ENCODE measurements around the gene CHST3. TPM values are rescaled to one million over a fixed set of nuclear protein-coding genes. Genes with fewer than 3 reads are reported as not detected.

Gene CHST3
- total and polyA plus RNA-seq, 10 donors, result 0.28 to 8.7 (median 4.5) TPM

DNA sequence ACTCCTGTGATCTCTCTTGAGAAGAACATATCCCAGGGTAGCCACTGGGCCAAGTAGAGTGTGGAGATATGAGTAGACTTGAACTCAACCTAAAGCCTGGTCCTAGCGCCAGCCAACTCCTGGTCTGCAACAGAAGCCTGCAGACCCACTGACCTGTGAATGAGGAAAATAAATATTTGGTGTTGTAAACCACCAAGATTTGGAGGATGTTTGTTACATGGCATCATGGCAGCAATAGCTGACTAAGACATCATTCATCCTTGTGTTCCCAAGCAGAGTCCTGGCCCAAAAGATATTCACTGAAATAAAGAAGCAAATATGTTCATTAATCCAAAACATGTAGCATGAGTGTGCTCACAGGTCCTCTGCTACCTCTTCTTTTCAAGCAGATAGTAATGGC lies 26.0 kb upstream of the CHST3 start:
- H3K27me3 ChIP-seq (replicated peaks in 1 of 7), result no peaks in the 10 kb centered on the region
- intact Hi-C loops (cut with DNase I; ENCODE audit: low total_unique reads), result no loop called here
- no peak overlapping the region for H3K27ac ChIP-seq
- TF ChIP-seq POLR2A (IDR thresholded peaks at IDR 0.05) (no peak), POLR2AphosphoS5 (IDR thresholded peaks at IDR 0.05) (no peak)
- TF ChIP-seq, protein P1, sequence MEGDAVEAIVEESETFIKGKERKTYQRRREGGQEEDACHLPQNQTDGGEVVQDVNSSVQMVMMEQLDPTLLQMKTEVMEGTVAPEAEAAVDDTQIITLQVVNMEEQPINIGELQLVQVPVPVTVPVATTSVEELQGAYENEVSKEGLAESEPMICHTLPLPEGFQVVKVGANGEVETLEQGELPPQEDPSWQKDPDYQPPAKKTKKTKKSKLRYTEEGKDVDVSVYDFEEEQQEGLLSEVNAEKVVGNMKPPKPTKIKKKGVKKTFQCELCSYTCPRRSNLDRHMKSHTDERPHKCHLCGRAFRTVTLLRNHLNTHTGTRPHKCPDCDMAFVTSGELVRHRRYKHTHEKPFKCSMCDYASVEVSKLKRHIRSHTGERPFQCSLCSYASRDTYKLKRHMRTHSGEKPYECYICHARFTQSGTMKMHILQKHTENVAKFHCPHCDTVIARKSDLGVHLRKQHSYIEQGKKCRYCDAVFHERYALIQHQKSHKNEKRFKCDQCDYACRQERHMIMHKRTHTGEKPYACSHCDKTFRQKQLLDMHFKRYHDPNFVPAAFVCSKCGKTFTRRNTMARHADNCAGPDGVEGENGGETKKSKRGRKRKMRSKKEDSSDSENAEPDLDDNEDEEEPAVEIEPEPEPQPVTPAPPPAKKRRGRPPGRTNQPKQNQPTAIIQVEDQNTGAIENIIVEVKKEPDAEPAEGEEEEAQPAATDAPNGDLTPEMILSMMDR (IDR thresholded peaks at IDR 0.05 in 8 of 11, conservative IDR thresholded peaks at IDR 0.05 in 3 of 11), result no peak
- H3K9me3 ChIP-seq, result peaks cover 0 to 62% (median 43%) of the 10 kb centered on the region in 8 donors
- 83 to 100% (median 99%) methylated on average over 1 of the region's 1 CpG for WGBS, 5 donors
- peaks cover 0 to 7% (median 0%) of the 10 kb centered on the region in 6 donors for H3K4me1 ChIP-seq
- H3K4me3 ChIP-seq, result no peak overlapping the region
- DNase-seq, result no peak
- H3K36me3 ChIP-seq, result no peaks in the 10 kb centered on the region

DNA sequence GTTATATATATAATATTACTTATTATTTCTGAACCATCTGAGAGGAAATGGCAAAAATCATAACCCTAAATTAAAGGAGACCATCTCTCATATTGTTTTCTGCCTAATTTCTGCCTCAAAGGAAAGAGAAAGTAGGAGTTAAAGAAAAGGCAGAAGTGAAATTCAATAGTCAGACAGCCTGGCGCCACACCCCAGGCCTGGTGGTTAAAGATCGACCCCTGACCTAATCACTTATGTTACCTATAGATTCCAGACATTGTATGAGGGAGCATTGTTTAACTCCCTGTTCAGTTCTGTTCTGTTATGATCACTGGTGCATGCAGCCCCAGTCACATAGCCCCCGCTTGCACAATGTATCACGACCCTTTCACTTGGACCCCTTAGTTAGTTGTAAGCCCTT lies 24.9 kb upstream of the CHST3 start:
- no peak for DNase-seq
- H3K9me3 ChIP-seq, result peaks cover 0 to 62% (median 48%) of the 10 kb centered on the region in 8 donors
- 73 to 82% (median 76%) methylated on average over 4 of the region's 4 CpGs for WGBS, 5 donors
- no peak overlapping the region for H3K27ac ChIP-seq
- intact Hi-C loops (cut with DNase I; ENCODE audit: low total_unique reads), result no loop called here
- no peaks in the 10 kb centered on the region for H3K27me3 ChIP-seq (replicated peaks in 1 of 7)
- H3K4me3 ChIP-seq, result no peak overlapping the region
- H3K36me3 ChIP-seq, result no peaks in the 10 kb centered on the region
- TF ChIP-seq POLR2A (IDR thresholded peaks at IDR 0.05) (no peak), POLR2AphosphoS5 (IDR thresholded peaks at IDR 0.05) (no peak)
- TF ChIP-seq, protein P1 (IDR thresholded peaks at IDR 0.05 in 8 of 11, conservative IDR thresholded peaks at IDR 0.05 in 3 of 11), result no peak
- H3K4me1 ChIP-seq, result peaks cover 0 to 7% (median 0%) of the 10 kb centered on the region in 6 donors

DNA sequence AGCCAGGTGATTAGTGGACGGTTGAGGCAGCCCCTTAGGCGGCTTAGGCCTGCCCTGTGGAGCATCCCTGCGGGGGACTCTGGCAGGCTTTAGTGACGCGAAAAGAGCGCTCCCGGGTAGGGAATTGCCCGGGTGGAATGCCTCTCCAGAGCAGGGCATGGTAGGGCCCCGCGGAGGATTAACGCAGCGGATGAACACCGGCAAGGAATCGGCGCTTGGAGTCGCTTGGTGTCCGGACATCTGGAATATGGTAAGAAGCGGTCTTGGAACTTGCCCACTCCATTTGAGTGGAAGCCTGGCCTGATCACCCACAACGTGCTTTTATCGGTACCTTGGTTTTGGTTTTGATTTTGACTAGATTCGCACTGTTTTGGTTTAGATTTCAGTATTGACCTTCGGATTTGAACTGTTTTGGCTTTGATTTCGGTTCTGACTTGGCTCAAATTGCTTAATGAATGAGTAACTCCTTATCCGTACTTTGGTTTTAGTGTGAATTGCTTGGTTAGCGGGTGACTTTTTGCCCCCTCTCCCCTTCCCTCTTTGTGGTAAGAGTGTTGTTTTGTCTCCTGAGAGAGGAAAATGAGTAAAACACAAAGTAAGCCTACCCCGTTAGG lies 24.2 kb upstream of the CHST3 start:
- TF ChIP-seq, protein P1 (IDR thresholded peaks at IDR 0.05 in 8 of 11, conservative IDR thresholded peaks at IDR 0.05 in 3 of 11), result no peak
- no peak for TF ChIP-seq POLR2A (IDR thresholded peaks at IDR 0.05)
- no peak for TF ChIP-seq POLR2AphosphoS5 (IDR thresholded peaks at IDR 0.05)
- peaks cover 0 to 7% (median 0%) of the 10 kb centered on the region in 6 donors for H3K4me1 ChIP-seq
- no peaks in the 10 kb centered on the region for H3K27me3 ChIP-seq (replicated peaks in 1 of 7)
- WGBS, 5 donors, result 86 to 94% (median 88%) methylated on average over 26 of the region's 26 CpGs
- H3K9me3 ChIP-seq, result peaks cover 2 to 68% (median 51%) of the 10 kb centered on the region in 8 donors
- no peak overlapping the region for H3K4me3 ChIP-seq
- intact Hi-C loops (cut with DNase I; ENCODE audit: low total_unique reads), result no loop called here
- H3K36me3 ChIP-seq, result no peaks in the 10 kb centered on the region
- DNase-seq, result no peak
- no peak overlapping the region for H3K27ac ChIP-seq

DNA sequence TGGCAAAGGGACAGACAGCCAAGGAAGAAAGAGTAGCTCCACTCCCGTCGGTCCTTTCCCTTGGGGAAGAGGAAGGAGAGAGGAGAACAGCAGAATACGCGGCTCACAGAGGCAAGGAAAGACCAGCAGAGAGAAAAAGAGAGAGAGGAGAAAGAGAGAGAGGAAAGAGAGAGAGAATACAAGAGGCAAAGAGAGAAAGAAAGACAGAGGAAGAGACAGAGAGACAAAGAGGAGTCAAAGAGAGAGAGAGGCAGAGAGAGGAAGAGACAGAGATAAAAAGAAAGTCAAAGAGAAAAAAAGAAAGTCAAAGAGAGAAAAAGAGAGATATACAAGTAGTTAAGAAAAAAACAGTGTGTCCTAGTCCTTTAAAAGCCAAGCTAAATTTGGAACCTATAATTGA lies 23.4 kb upstream of the CHST3 start:
- DNase-seq, result no peak
- H3K4me3 ChIP-seq, result no peak overlapping the region
- 85 to 90% (median 87%) methylated on average over 4 of the region's 4 CpGs for WGBS, 5 donors
- no peak overlapping the region for H3K27ac ChIP-seq
- H3K9me3 ChIP-seq, result peaks cover 8 to 75% (median 59%) of the 10 kb centered on the region in 8 donors
- intact Hi-C loops (cut with DNase I; ENCODE audit: low total_unique reads), result no loop called here
- TF ChIP-seq, protein P1 (IDR thresholded peaks at IDR 0.05 in 8 of 11, conservative IDR thresholded peaks at IDR 0.05 in 3 of 11), result no peak
- no peak for TF ChIP-seq POLR2AphosphoS5 (IDR thresholded peaks at IDR 0.05)
- TF ChIP-seq POLR2A (IDR thresholded peaks at IDR 0.05), result no peak
- H3K4me1 ChIP-seq, result peaks cover 0 to 7% (median 0%) of the 10 kb centered on the region in 6 donors
- H3K36me3 ChIP-seq, result no peaks in the 10 kb centered on the region
- H3K27me3 ChIP-seq (replicated peaks in 1 of 7), result no peaks in the 10 kb centered on the region

Measured in spleen (tissue), 11 donors.